Tongue (tissue), 3 donors: ENCODE results near the gene CNNM4. TPM values are rescaled to one million over a fixed set of nuclear protein-coding genes. Genes with fewer than 3 reads are reported as not detected.

Source experiments
- DNase-seq: peaks from one replicate; pipeline ENCODE4 v3.0.0-alpha.2; 2015
- small RNA-seq: library from RNA; depleted of rRNA; stranded (forward); fragments of <200 nt; gene quantifications from one replicate; pipeline ENCODE3, GENCODE V24; 2014; ENCODE audit warnings: low replicate concordance
- total RNA-seq: library from RNA; depleted of rRNA; stranded (reverse); fragments of >200 nt; gene quantifications from one replicate; pipeline ENCODE4 v1.2.3, GENCODE V29; 2014

The CNNM4 gene
- total RNA-seq, 1 donor from 2014 or later: 39.2 TPM

GRCh38 chr2:96859099-96859649 lies 98.5 kb downstream of the CNNM4 start:
- DNase-seq: no peak

GRCh38 chr2:96859681-96860064 lies 99.0 kb downstream of the CNNM4 start:
- DNase-seq: no peak

GRCh38 chr2:96860065-96861029 lies 99.6 kb downstream of the CNNM4 start:
- no peak for DNase-seq

GRCh38 chr2:96861074-96861473 lies 100.4 kb downstream of the CNNM4 start:
- DNase-seq: no peak

Small RNA genes lying within 50 kb of the gene (small RNA-seq; reads per million reads assigned to genes)
- 0.29 reads per million, percentile 50 among the genes with 10 or more reads in this experiment for gene MIR3127

Other genes starting within 250 kb of the CNNM4 start
- gene ARID5A, start 224.2 kb upstream of the CNNM4 start, total RNA-seq: 21.1 TPM
- 45.2 TPM for gene KANSL3, start 122.6 kb upstream of the CNNM4 start, total RNA-seq
- gene FER1L5, start 118.1 kb upstream of the CNNM4 start, total RNA-seq: under 0.01 TPM
- 41.5 TPM for gene LMAN2L, start 20.8 kb upstream of the CNNM4 start, total RNA-seq
- 17.1 TPM for gene CNNM3, start 55.4 kb downstream of the CNNM4 start, total RNA-seq
- gene ANKRD23, start 83.1 kb downstream of the CNNM4 start, total RNA-seq: 96.8 TPM
- gene ANKRD39, start 97.1 kb downstream of the CNNM4 start, total RNA-seq: 12.0 TPM
- gene SEMA4C, start 109.2 kb downstream of the CNNM4 start, total RNA-seq: 52.2 TPM
- gene FAM178B, start 225.7 kb downstream of the CNNM4 start, total RNA-seq: not detected